CD1c-positive myeloid dendritic cell (primary cell): Measurements from ENCODE around the gene MRAS.
"Not testable (repeated sequence)": the region's sequence is repeated elsewhere in the genome, so short reads cannot be mapped to it uniquely, and the experiment has no call there.

Source experiments
- DNase-seq: peaks from one replicate; pipeline ENCODE4 v3.0.0-alpha.2; 2016; ENCODE audit errors: extremely low spot score

The MRAS gene

GRCh38 chr3:138445236-138445635 is 96.9 kb downstream of the MRAS start:
- DNase-seq = no peak

DNA sequence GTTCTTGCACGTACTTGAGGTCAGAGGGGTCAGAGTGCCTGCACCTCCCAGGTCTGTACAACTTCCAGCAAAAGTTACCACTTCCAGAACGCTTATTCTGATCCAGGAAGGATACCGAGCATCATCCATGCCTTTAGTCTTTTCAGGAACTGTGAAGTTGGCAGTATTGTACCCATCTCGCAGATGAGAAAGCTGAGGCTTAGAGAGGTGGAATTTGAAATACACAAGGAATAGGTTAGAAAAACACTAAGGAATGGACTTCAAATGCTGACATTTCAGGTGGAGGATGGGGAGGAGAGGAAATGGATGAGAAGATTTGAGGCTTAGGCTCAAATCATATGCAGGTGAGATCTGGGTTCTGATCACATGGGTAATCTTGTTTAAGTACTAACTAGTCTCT is 97.3 kb downstream of the MRAS start:
- no peak for DNase-seq

GRCh38 chr3:138448631-138449030 is 100.3 kb downstream of the MRAS start:
- no peak for DNase-seq

GRCh38 chr3:138449490-138449889 is 101.1 kb downstream of the MRAS start:
- no peak for DNase-seq

DNA sequence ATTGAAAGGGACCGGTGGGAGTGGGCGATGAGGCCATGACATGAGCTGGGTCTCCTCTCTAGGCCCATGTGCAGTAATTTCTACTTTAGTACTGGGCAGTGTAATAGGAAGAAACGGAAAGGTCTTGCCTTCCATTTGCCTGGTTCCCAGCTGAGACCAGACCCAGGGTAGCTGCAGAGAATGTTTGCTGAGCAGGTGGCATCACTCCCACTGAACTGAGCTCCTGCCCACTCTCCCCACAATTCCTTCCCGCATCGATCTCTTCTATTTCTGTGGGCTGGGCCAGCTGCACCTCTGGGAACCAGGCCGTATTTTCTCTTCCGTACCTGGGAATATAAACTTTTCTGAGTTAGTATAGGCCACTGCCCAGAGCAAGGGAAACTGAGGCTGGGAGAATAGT is 101.8 kb downstream of the MRAS start:
- DNase-seq = no peak

- no peak for DNase-seq
Observed at GRCh38 chr3:138450704-138451424, 102.5 kb downstream of the MRAS start.

DNA sequence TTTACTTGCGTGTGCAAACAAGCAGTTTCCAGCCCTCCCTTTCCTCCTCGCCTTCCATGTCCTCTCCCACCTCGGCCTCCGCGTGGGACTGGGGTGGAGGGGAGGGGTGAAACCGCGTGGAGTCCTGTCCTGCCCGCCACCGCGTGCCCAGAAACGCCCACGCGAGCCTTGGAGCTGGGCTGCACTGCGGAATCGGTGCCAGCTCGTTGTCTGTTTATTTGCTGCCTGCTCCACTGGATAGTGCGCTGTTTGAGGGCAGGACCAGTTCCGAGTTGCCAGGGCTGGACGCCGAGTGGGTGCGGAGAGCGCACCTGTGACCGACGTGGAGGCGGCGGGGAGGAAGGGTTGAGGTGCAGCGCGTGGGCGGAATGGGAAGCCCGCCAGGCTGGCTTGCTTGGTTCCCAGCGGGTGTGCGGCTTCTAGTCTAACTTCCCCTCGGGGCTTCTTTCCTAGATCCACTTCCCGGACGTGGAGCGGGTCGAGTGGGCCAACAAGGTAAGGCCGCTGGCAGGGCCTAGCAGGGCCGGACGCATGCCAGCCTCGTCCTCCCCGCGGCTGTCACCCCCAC is 103.3 kb downstream of the MRAS start:
- DNase-seq = no peak

DNA sequence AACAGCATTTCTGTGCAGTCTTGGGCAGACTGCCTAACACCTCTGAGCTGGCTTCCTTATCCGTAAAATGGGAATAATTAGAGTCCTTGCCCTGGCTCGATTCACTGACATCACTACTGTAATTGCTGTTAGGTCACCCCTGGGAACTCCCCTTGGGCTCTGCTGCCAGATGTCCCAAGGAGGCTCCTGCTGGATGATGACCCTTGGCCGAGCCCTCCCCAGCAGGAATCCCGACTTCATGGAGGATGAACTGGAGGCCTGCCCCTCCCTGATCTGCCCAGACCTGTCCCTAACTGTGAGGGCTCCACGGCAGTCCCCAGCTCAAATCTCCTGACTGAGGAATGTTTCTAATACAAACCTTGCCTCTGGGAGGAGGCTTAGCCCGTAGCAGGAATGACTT is 104.1 kb downstream of the MRAS start:
- no peak for DNase-seq

DNA sequence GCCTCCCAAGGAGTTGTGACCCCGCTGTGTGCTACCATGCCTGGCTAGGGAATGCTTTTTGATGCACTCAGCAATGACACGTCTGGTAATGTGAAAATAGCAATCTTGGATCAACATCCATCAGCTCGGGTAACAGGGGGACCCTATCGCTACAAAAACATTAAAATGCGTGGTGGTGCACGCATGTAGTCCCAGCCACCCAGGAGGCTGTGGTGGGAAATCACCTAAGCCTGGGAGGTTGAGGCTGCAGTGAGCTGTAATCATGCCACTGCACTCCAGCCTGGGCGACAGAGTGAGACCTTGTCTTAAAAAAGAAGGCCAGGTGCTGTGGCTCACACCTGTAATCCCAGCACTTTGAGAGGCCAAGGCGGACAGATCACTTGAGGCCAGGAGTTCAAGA is 105.6 kb downstream of the MRAS start:
- not testable (repeated sequence) for DNase-seq
